BE2C (cell line): ENCODE results near the gene PDE9A.

Source experiments
- DNase-seq: peaks from one replicate; pipeline ENCODE4 v3.0.0-alpha.2; 2020
- H3K27me3 ChIP-seq: fragments of 250-450 bp; sonication (Bioruptor Pico); 2 replicates; pipeline ENCODE4 v1.5.1; 2020; ENCODE audit warnings: mild to moderate bottlenecking
- H3K36me3 ChIP-seq: fragments of 250-450 bp; sonication (Bioruptor Pico); 2 replicates; pipeline ENCODE4 v1.5.1; 2020; ENCODE audit warnings: mild to moderate bottlenecking
- H3K4me1 ChIP-seq: fragments of 250-450 bp; sonication (Bioruptor Pico); 2 replicates; pipeline ENCODE4 v1.5.1; 2020
- H3K4me3 ChIP-seq: 2 replicates; pipeline ENCODE4 v1.5.1; 2011; ENCODE audit warnings: low read depth, low read length
- H3K9me3 ChIP-seq: fragments of 250-450 bp; sonication (Bioruptor Pico); 2 replicates; pipeline ENCODE4 v1.5.1; 2020
- CTCF ChIP-seq: IDR thresholded peaks from 2 replicates; pipeline ENCODE4 v1.5.1; 2012; ENCODE audit warnings: mild to moderate bottlenecking, low read depth, low read length

The PDE9A gene

DNA sequence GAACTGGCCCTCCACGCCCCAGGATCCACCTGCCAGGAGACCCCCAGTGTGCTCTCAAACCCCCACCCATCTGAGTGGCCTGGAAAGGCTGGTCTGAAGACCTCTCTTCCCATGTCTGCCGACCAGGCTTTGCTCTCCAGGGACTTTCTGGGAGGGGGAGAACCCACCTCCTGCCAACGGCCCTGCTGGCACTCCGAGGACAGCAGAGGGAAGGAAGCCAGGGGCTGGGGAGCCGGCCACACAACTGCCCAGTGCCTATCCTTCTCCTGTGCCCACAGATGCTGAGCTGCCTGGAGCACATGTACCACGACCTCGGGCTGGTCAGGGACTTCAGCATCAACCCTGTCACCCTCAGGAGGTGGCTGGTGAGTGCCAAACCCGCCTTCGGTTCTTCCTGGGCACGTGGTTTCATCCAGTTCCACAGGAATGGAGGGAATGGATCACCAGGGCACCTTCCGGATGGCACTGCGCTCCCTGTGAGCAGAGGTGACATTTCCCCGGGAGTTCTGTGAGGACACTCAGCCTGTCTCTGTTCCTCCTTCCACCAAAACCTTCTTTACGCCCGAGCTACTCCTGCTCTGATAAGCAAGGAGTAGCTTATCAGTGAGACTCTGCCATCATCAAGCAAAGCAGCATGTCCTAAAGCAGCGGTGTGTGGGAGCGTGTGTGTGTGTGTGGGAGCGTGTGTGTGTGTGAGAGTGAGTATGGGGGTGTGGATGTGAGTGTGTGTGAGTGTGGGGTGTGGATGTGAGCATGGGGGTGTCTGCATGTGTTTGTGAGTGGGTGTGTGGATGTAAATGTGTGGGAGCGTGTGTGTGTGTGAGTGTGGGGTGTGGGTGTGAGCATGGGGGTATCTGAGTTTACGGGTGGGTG, 105.5 kb downstream of the PDE9A start:
- no peak for DNase-seq
- no peaks in the 10 kb centered on the region; the same call in 1 of the 2 replicates for H3K36me3 ChIP-seq

GRCh38 chr21:42759594-42759927, 106.1 kb downstream of the PDE9A start:
- no peak for TF ChIP-seq CTCF
- no peaks in the 10 kb centered on the region; the same call in 1 of the 2 replicates for H3K9me3 ChIP-seq
- no peaks in the 10 kb centered on the region; the same call in 1 of the 2 replicates for H3K36me3 ChIP-seq
- H3K27me3 ChIP-seq, result no peaks in the 10 kb centered on the region
- no peak for DNase-seq
- no peak overlapping the region for H3K4me3 ChIP-seq
- H3K4me1 ChIP-seq, result peaks cover 3% of the 10 kb centered on the region; the same call in 1 of the 2 replicates

More for the DNA sequence above, 105.5 kb downstream of the PDE9A start:
- Histone ChIP-seq H3K27me3 (no peaks in the 10 kb centered on the region), H3K9me3 (no peaks in the 10 kb centered on the region; the same call in 1 of the 2 replicates), H3K4me3 (no peak overlapping the region), H3K4me1 (peaks cover 3% of the 10 kb centered on the region; the same call in 1 of the 2 replicates)
- no peak for TF ChIP-seq CTCF

- no peaks in the 10 kb centered on the region; the same call in 1 of the 2 replicates for H3K9me3 ChIP-seq
- no peak for TF ChIP-seq CTCF
- H3K27me3 ChIP-seq, result no peaks in the 10 kb centered on the region
- H3K36me3 ChIP-seq, result no peaks in the 10 kb centered on the region; the same call in 1 of the 2 replicates
- no peak overlapping the region for H3K4me3 ChIP-seq
- H3K4me1 ChIP-seq, result peaks cover 3% of the 10 kb centered on the region; the same call in 1 of the 2 replicates
- no peak for DNase-seq
Measured at GRCh38 chr21:42760361-42760950, 107.0 kb downstream of the PDE9A start.

- Histone ChIP-seq H3K9me3 (no peaks in the 10 kb centered on the region; the same call in 1 of the 2 replicates), H3K4me3 (no peak overlapping the region), H3K36me3 (no peaks in the 10 kb centered on the region; the same call in 1 of the 2 replicates), H3K27me3 (no peaks in the 10 kb centered on the region), H3K4me1 (peaks cover 3% of the 10 kb centered on the region; the same call in 1 of the 2 replicates)
- peak; percentile 5 for DNase-seq
- TF ChIP-seq CTCF, result no peak
Measured at GRCh38 chr21:42760951-42761751, 107.7 kb downstream of the PDE9A start.

DNA sequence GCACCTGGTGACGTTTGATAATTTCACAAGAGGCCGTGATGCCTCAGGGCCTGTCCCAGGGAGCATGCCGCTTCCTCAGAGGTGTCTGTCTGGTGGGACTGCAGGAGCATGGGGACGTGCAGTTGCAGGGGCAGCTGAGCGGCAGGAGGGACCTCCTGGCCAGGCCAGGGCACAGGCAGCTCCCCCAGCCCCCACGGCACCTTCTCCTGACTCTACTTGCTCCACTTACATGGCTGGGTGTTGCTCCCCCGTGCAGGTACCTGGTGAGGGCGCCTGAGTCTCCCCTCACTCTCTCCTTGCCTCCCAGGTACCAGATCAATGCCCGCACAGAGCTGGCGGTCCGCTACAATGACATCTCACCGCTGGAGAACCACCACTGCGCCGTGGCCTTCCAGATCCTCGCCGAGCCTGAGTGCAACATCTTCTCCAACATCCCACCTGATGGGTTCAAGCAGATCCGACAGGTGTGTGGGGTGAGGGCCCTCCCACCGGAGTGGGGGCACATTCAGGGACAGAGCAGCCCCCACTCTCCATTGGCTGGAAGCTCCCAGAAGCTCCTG, 108.4 kb downstream of the PDE9A start:
- H3K36me3 ChIP-seq, result no peaks in the 10 kb centered on the region; the same call in 1 of the 2 replicates
- H3K27me3 ChIP-seq, result no peaks in the 10 kb centered on the region
- no peak for TF ChIP-seq CTCF
- H3K9me3 ChIP-seq, result no peaks in the 10 kb centered on the region; the same call in 1 of the 2 replicates
- H3K4me3 ChIP-seq, result no peak overlapping the region
- DNase-seq, result no peak
- H3K4me1 ChIP-seq, result peaks cover 3% of the 10 kb centered on the region; the same call in 1 of the 2 replicates
